ENCODE measurements around the gene IFT80.

DNA sequence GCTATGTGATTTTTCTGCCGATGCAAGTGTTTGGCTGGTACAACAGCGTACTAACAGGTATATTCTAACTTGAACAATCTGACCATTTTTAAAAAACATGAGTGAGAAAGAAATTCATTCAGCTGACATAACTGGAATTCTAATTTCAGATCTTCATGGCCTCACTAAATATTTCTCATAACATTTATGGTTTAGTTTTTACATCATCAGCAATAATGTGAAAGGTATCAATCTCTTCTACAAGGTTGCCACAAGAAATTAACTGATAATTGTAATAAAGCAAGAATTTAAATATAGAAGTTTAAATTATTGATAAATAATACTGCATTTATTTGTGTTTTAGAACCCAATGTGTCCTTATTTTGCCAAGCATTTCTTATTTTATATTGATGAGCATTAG lies 179.0 kb downstream of the IFT80 start:
- TF ChIP-seq, protein P1, sequence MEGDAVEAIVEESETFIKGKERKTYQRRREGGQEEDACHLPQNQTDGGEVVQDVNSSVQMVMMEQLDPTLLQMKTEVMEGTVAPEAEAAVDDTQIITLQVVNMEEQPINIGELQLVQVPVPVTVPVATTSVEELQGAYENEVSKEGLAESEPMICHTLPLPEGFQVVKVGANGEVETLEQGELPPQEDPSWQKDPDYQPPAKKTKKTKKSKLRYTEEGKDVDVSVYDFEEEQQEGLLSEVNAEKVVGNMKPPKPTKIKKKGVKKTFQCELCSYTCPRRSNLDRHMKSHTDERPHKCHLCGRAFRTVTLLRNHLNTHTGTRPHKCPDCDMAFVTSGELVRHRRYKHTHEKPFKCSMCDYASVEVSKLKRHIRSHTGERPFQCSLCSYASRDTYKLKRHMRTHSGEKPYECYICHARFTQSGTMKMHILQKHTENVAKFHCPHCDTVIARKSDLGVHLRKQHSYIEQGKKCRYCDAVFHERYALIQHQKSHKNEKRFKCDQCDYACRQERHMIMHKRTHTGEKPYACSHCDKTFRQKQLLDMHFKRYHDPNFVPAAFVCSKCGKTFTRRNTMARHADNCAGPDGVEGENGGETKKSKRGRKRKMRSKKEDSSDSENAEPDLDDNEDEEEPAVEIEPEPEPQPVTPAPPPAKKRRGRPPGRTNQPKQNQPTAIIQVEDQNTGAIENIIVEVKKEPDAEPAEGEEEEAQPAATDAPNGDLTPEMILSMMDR (IDR thresholded peaks at IDR 0.05), result no peak
- TF ChIP-seq POLR2AphosphoS5 (IDR thresholded peaks at IDR 0.05) (no peak), POLR2A (IDR thresholded peaks at IDR 0.05; ENCODE audit: low read depth) (no peak)
